ENCODE data around the gene FUT7.

Gene FUT7

DNA sequence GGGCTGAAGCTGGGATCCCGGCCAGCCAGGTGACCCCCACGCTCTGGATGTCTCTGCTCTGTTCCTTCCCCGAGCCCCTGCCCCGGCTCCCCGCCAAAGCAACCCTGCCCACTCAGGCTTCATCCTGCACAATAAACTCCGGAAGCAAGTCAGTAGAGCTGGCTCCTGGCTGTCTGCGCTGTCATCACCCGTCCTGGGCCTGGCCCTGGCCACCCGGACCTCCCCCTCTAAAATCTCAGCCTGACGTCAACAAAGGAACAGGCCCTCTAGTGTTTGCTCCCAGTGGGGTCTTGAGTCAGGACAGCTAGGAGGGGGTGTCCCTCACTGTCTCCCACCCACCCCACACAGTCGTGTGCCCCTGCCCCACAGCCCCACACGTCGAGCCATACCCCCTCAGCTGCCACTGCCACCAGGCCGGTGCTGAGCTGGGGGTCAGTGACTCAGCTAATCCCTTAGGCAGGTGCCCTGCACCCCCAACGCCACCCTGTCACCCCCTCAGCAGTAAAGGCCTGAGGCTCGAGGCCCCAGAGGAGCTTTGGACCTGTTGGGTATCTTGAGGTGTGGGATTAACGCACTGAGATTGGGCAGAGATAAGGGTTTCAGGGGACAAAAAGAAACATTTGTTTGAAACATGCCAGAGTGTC, 50.2 kb downstream of the FUT7 start:
- no peaks in the 10 kb centered on the region for H3K9me3 ChIP-seq (ENCODE audit: control insufficient read depth, low read length)
- H3K4me3 ChIP-seq (ENCODE audit: insufficient read depth, low read depth, low read length, poor library complexity, severe bottlenecking), result no peak overlapping the region
- no peaks in the 10 kb centered on the region for H3K36me3 ChIP-seq (ENCODE audit: control insufficient read depth, insufficient read depth, low read length)
- H3K27me3 ChIP-seq (replicated peaks; ENCODE audit: control insufficient read depth, insufficient read depth, low read length, poor library complexity, severe bottlenecking), result peaks cover 20% of the 10 kb centered on the region
- no peak overlapping the region for H3K27ac ChIP-seq (ENCODE audit: insufficient read depth, low read length, poor library complexity, severe bottlenecking)
- no peak for DNase-seq
- H3K4me1 ChIP-seq (ENCODE audit: control insufficient read depth, insufficient read depth, low read length, poor library complexity, severe bottlenecking), result peaks cover 15% of the 10 kb centered on the region

GRCh38 chr9:136980669-136981478, 51.0 kb downstream of the FUT7 start:
- Histone ChIP-seq H3K27me3 (replicated peaks; ENCODE audit: control insufficient read depth, insufficient read depth, low read length, poor library complexity, severe bottlenecking) (peaks cover 17% of the 10 kb centered on the region), H3K9me3 (ENCODE audit: control insufficient read depth, low read length) (no peaks in the 10 kb centered on the region), H3K27ac (ENCODE audit: insufficient read depth, low read length, poor library complexity, severe bottlenecking) (no peak overlapping the region), H3K4me1 (ENCODE audit: control insufficient read depth, insufficient read depth, low read length, poor library complexity, severe bottlenecking) (peaks cover 22% of the 10 kb centered on the region), H3K4me3 (ENCODE audit: insufficient read depth, low read depth, low read length, poor library complexity, severe bottlenecking) (no peak overlapping the region), H3K36me3 (ENCODE audit: control insufficient read depth, insufficient read depth, low read length) (no peaks in the 10 kb centered on the region)
- no peak for DNase-seq

All from effector memory CD4-positive, alpha-beta T cell (primary cell).